DMS79 treated with DMSO at 0.1 percent for 48 hours (cell line): Measurements from ENCODE around the gene TEAD1.

ENCODE experiments used
- DNase-seq: peaks from one replicate; lab custom pipeline; 2025; lab: John Stamatoyannopoulos, UW

The TEAD1 gene

GRCh38 chr11:12707500-12707880, 33.3 kb downstream of the TEAD1 start:
- no peak for DNase-seq

- DNase-seq = no peak
These were observed 37.3 kb downstream of the TEAD1 start for GRCh38 chr11:12711496-12711895.

- no peak for DNase-seq
These were observed 37.9 kb downstream of the TEAD1 start for GRCh38 chr11:12712132-12712531.

- DNase-seq = no peak
These were observed 40.9 kb downstream of the TEAD1 start for GRCh38 chr11:12715131-12715530.

- no peak for DNase-seq
These were observed 41.7 kb downstream of the TEAD1 start for GRCh38 chr11:12715941-12716340.

- DNase-seq = no peak
These were observed 42.6 kb downstream of the TEAD1 start for GRCh38 chr11:12716816-12717215.

GRCh38 chr11:12717851-12718291, 43.6 kb downstream of the TEAD1 start:
- DNase-seq = no peak

- peak; percentile 35 for DNase-seq
These were observed 45.0 kb downstream of the TEAD1 start for GRCh38 chr11:12719221-12719620.

GRCh38 chr11:12721816-12722604, 47.8 kb downstream of the TEAD1 start:
- peak; percentile 81 for DNase-seq

GRCh38 chr11:12723421-12724300, 49.4 kb downstream of the TEAD1 start:
- DNase-seq = peak; percentile 58

- peak; percentile 97 for DNase-seq
These were observed 50.3 kb downstream of the TEAD1 start for GRCh38 chr11:12724301-12725054.

GRCh38 chr11:12725055-12725862, 51.0 kb downstream of the TEAD1 start:
- DNase-seq = no peak

- no peak for DNase-seq
These were observed 51.9 kb downstream of the TEAD1 start for GRCh38 chr11:12725863-12726682.

GRCh38 chr11:12727563-12728211, 53.5 kb downstream of the TEAD1 start:
- DNase-seq = no peak

- DNase-seq = no peak
These were observed 54.2 kb downstream of the TEAD1 start for GRCh38 chr11:12728417-12728816.

- no peak for DNase-seq
These were observed 55.7 kb downstream of the TEAD1 start for GRCh38 chr11:12729941-12730340.

- no peak for DNase-seq
These were observed 57.7 kb downstream of the TEAD1 start for GRCh38 chr11:12731841-12732336.

- DNase-seq = no peak
These were observed 58.9 kb downstream of the TEAD1 start for GRCh38 chr11:12733091-12733490.

GRCh38 chr11:12734625-12735024, 60.4 kb downstream of the TEAD1 start:
- no peak for DNase-seq

GRCh38 chr11:12735262-12735661, 61.0 kb downstream of the TEAD1 start:
- no peak for DNase-seq
